Left renal pelvis (tissue), 4 donors: ENCODE measurements around the gene C11orf71. TPM values are rescaled to one million over a fixed set of nuclear protein-coding genes. Genes with fewer than 3 reads are reported as not detected.

Experiments used
- DNase-seq, 4 donors: peaks; one replicate each; pipeline ENCODE4 v3.0.0-alpha.2; 2013; ENCODE audit warnings: low read depth in 4 of 4, low spot score in 3 of 4
- polyA plus RNA-seq, 4 donors: library from polyadenylated mRNA; unstranded; fragments of 120-200 nt; gene quantifications; one replicate each; pipeline ENCODE4 v1.2.1, GENCODE V29; 2013; ENCODE audit not compliant: insufficient read length in 4 of 4

Gene C11orf71
- polyA plus RNA-seq, 4 donors: 7.5 to 21.1 (median 16.3) TPM

- DNase-seq: peak in 1 of 4 donors; percentile 22
Observed at GRCh38 chr11:114362326-114362725, 38.0 kb downstream of the C11orf71 start.

GRCh38 chr11:114359342-114359741, 41.0 kb downstream of the C11orf71 start:
- DNase-seq: no peak

GRCh38 chr11:114358716-114359115, 41.6 kb downstream of the C11orf71 start:
- no peak for DNase-seq

GRCh38 chr11:114354076-114354475, 46.2 kb downstream of the C11orf71 start:
- no peak for DNase-seq

GRCh38 chr11:114353443-114353842, 46.9 kb downstream of the C11orf71 start:
- no peak for DNase-seq

GRCh38 chr11:114350022-114350421, 50.3 kb downstream of the C11orf71 start:
- no peak for DNase-seq

Other genes with a start within 250 kb of the C11orf71 start
- 1 to 10 TPM in 2 of 4 donors, under 1 TPM in 2; 0.27 to 3.0 (median 0.77) TPM for gene NNMT, start 104.1 kb downstream of the C11orf71 start, polyA plus RNA-seq
- 10 to 100 TPM; 44.0 to 62.7 (median 53.5) TPM for gene RBM7, start 155 bp upstream of the C11orf71 start, polyA plus RNA-seq
- gene REXO2, start 39.0 kb upstream of the C11orf71 start, polyA plus RNA-seq: 100 to 1,000 TPM; 111 to 129 (median 119) TPM
- gene NXPE1, start 159.4 kb upstream of the C11orf71 start, polyA plus RNA-seq: under 1 TPM in 1 of 4 donors, not detected in 3; 0.09 TPM
- gene NXPE4, start 195.3 kb upstream of the C11orf71 start, polyA plus RNA-seq: under 1 TPM in 2 of 4 donors, not detected in 2; 0.11 to 0.14 TPM